ENCODE data around the gene F5.

F5 gene

DNA sequence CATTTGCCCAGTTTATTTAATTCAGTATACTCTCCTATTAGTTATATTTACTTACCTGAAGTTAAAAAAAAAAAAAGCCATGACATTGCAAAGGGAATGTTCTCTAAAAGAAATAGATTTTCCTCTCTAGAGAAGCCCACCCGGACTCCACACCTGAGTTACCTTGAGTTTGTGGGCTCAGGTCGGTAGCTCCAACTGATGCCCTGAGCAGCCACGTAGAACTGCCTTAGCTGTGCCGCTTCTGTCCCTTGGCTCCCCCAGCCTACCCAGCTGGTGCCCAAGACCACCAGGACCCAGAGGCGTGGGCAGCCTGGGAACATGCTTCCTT is 250 bp downstream of the F5 start:
- DNase-seq = no peak

DNA sequence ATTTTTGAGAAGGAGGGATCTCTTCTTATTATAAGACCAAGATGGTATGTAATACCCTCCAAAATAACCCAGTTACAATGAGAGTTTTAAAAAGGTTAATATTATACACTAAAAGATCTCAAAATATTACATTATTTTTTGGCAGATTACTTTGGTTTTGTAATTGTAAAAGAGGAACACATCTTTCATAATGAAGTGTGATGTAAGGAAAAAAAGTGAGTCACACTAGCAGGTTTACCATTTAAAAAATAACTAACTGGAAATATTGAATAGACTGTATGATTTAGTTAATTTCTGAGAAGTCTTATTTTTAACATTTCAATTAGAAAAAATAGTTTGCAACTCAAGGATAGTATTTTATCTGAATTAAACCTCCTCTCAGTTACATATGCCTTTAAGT is 1.1 kb downstream of the F5 start:
- DNase-seq = no peak

DNA sequence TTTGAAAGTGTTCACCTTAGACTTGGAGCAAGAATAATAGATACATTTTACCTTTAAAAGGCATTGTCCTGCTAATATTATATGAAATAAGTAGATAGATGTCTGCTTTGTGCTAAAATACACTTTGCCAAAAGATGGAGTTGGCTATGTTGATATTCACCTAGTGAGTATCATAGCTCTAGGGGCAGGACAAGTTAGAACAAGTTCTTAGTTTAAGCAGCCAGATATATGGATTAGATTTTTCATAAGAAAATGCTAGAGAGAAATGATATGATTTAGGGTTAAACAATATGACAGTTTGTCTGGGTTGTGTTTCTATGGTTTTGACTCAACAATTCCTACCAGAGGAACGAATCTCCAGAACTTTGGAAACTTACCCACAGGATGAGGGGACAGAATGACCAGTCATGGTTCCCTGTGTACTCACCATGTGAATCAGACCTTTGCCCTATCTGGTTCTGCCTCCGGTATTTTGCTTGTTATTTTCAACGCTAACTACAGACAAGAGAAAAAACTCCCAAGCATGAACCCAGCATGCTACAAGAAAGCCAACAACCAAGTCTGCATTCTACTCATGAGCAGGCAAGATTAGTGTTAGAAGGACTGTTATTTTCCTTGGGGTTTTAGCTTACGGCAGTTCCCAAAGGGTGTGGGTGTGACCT is 1.7 kb downstream of the F5 start:
- DNase-seq = peak; percentile 33

DNA sequence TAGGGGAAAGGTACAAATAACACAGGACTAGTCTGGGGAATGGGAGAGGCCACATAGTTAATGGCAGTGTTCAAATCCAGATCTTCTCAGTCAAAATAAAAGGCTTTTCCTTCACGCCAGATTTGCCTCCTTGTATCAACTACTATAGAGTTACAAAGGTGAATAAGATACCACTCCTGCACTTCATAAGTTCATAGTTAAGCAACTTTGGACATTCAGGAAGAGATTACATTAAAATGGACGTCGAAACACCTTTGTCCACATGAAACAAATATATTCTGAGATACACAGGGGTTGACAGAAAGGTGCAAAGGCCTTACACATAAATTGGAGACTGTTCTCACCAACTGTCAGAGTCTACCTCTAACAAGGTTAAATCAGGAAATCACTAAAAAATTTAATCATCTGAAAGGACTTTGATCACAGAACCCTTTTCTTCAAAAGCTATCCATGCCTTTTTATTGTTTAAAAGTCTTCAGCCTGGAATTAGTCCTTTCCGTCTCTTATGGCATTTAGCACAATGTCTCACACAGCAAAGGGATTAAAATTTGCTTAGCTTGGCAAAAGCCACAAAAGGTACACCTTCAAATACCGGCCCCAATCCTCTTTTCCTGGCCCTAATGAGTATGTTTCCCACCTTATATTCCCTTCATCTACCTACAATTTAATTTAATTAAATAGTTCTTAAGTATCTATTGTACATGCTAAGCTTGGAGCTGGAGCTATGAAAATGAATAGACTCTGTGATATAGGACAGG is 8.1 kb downstream of the F5 start:
- no peak for DNase-seq

DNA sequence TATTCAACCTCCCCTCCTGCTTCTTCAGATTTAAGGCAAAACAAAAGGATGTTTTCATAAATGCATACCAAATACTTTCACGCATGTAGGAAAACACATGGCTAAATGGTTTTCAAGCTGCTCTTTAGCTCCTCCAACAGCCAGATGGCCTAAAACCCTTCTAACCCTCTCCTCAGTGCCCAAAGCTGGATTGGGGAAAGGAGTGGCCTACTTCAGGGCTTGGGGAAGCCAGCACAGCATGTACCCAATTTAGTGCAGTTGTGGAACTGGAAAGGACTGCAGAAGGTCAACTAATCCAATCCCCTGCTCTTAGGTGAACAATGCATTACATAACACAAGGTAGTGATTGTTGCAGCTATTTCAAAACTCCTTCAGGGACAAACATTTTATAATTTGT is 9.3 kb downstream of the F5 start:
- no peak for DNase-seq

DNA sequence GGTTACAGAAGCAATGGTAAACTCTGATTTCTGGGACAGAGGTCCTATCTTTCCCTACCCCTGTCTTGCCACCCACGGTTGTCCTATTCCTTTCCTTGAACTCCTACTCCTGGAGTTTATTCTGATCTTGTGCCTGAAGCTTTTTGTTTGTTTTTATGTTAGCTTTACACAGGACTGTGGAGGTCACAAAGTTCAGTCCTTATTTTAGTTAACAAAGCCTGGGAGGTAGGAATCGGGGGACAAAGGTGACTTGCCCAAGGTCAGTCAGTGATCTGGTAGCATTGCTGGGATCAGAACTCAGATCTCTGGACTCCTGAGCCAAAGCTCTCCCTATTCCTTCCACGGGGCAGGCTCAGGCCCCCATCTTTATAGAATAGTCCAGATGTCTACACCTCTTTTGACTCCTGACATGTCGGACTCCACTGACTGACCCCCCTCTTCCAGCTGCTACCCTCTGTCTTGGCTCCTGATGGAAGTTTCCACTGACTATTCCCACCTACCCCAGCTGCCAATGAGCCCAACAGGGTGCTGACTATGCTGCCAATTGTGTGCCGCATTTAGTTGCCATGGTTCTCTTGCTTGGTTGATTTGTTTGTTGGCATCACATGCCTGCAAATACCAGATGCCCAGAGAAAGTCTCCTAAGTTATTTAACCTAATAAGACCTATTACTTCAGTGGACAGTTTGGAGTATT is 9.9 kb downstream of the F5 start:
- no peak for DNase-seq

DNA sequence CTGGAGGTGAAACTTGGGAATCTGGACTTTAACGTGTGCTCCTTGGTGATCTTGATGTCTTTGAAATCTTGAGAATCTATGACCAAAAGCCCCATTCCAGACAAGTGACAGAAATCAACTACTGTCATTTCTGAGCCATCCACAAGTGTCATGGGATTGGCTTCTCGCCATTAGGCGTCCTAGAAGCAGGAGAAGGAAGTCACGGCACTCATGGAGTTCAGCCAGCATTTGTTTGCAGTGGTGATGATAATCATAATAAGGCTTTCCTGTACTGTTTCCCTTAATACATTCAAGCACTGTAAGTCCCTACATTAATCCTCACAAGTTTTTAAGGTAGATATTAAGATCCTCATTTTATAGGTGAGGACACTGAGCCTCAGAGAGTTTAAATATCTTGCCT is 11.9 kb downstream of the F5 start:
- no peak for DNase-seq

DNA sequence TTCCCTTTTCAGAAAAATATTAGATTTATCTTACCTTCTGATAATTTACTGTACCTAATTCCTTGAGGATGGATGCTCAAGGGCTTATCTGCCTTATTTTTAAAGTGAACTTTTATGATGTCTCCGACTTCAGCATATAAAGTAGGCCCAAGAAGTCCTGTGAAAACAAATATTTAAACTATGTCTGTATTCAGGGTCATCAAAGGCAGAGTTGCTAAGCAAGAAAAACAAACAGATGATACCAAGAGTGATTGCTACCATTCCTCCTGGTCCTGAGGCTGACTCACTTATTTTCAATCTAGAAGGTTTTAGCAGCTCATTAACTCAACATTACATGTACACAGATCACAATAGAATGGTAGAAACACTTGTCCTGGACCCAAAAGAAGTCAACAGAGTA is 14.1 kb downstream of the F5 start:
- no peak for DNase-seq

DNA sequence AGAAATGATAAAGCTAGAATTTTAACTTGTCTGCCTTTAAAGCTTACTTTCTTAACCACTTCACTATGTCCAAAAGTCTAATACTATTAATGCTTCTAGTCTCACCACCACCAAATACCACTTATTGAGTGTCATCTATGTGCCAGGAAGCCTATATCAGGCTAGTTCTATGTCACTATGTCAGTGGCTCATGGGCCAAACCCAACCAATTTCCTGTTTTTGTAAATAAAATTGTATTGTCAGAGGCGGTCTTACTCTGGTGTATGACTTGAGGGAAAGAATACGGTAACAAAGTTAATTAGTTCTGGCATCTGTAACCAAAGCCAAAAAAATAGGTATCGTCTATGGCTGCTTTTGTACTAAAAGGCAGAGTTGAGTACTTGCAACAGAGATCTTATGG is 14.8 kb downstream of the F5 start:
- no peak for DNase-seq

DNA sequence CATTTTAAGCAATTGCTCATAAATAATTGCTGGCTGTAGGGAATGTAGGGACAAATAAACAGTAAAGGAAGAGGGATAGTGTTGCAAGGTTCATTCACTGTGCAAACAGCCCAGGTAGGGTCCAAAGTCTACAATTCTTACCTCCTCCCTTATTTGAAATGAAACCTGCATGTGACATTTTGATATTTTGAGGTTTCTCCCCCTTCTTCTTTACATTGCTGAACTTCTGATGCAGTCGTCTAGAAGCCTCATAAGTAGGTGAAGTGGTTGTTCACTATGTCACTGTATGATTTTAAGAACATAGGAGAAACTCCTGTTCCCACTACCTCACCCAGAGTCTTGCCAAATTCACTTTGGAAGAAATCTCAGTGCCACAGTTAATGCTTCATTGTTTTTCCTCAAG is 16.1 kb downstream of the F5 start:
- no peak for DNase-seq

DNA sequence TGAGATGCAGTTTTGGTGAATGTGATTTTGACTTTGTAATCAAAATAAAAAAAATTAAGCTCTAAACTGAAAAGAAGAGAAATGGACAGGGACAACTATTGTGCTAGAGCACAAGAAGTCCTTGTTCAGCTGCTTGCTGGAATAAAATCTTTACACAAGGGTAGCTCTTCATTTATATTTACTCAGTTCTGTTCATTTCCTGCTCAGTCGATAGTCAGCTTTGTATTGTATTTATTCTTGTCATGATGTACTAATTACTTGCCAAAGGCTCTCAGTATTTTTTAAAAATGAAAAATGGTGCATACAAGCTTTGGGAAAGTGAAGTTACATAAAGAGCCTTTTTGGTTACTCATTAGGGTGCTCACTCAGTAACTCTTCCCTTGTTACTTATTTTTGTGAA is 17.8 kb downstream of the F5 start:
- no peak for DNase-seq

DNA sequence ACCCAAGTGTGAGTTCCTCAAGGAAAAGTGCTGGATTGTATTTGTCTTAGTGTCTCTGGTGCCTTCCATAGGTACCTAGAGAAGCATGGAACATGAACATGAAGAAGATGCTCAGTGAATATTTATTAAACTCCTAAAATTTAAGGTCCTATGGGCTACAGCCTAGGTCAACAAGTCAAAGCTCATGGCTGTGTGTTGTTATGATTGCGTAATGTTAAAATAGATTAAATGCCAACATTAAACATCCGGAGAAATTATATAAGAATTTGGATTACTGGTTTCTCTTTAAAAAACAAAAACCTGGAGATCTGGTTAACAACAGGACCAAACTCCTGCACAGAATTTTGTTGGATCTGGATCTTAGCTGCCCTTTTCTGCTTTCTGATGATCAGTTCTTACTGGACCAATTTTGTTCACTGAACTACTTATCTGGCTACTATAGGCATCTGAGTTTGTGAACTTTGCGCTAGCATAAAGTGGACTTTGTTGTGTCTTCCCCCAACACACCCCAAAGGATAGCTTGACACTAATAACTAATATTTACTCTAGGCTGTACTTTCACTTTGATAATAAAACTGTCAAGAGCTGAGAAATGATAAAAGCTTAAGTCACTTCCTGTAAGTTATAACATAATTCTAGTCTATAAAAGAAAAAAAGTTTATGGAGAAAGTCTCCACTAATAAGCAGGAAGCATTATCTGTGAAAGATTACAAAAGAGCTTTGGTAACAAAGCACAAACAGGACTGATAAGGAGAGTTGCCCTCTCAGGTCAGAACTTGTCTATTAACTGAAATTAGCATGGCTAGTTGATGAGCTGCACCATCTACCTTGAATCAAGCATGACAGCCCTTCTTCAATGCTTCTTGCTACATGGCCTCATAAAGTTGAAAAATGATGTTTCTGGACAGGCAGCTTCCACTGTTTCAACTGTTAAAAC is 20.7 kb downstream of the F5 start:
- DNase-seq = no peak

DNA sequence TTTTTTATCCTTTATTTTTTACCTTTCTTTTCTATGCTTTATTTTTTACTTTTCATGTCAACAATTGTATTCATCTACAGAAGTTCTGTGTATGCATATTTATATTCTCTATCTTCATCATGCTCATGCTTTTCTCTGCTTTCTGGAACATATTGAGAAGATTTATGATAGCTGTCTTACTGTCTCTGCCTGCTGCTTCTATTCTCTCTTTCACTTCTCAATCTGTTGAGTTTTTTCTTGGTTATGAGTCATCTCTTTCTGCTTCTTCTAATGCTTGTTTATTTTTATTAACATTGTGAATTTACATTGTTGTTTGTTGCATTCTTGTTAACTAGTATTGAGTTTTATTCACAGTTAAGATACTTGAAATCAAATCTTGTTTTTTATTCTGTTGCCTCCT is 22.6 kb downstream of the F5 start:
- DNase-seq = no peak

DNA sequence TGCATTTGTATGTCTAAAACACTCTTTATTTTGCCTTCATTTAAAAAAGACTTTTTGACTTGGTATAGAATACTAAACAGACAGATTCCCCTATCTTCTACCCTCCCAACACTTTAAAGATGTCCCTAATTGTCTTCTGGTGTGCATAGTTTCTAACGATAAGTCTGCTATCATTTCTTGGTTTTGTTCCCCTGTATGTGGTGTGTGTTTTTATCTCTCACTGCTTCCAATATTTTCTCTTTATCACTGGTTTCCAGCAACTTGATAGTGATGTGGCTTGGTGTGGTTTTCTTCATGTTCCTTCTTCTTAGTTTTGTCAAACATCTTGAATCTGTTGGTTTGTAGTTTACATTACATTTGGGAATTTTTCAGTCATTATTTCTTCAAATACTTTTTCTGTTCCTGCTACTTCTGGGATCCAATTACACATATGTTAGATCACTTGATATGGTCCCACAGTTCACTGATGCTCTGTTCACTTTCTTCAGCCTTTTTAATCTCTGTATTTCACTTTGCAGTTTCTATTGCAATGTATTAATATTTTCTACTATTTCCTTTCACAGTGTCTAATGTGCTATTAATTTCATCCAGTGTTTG is 23.2 kb downstream of the F5 start:
- DNase-seq = peak; percentile 54

DNA sequence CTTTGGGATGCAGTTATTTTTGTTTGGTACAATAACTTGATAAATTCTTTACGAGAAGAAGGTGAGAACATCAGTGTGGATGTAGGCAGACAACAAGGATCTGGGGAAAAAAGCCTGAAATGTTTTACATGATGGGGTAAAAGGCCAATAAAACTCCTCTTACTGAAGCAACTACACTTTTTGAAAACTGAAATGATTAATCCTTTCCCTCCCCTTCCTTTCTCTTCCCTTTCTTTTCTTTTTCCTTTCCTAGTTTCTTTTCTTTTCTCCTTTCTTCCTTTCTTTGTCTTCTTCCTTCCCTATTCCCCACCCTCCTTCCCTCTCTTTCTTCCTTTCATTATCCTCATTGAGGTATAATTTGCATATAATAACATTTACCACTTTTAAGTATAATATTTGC is 24.6 kb downstream of the F5 start:
- no peak for DNase-seq

DNA sequence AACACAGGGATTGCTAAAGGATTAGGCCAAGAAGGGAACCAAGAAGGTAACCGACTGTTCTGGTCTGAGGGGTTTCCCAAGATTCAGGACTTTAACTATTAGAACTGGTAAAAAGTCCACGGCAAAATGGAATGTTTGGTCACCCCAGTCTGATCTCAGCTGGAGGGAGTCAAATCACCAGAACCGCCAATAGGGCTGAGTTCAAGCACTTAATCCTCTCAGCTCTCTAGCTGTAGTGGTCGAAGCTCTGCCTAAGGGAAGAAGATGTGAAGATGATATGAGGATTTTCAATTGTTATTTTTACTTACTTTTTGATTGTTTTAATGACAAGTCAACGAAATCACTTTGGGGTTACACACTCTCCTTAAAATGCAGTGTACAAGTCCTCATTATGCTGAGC is 29.1 kb downstream of the F5 start:
- DNase-seq = no peak

DNA sequence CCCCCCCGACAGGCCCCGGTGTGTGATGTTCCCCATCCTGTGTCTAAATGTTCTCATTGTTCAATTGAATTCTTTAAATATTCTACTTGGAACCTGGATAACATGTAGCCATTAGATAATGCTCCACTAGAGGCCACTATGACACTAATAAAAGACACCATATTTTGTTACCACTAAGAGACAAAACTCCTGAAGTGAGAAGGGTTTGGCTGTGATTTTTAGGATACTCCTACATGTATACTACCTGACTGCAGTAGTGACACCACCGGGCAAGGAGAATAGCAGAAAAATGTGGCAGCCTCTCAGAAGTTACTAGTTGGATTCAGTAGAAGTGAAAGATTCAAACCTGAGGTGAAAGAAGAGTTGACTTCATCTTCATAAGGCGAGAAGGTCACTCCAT is 36.0 kb downstream of the F5 start:
- peak; percentile 79 for DNase-seq

DNA sequence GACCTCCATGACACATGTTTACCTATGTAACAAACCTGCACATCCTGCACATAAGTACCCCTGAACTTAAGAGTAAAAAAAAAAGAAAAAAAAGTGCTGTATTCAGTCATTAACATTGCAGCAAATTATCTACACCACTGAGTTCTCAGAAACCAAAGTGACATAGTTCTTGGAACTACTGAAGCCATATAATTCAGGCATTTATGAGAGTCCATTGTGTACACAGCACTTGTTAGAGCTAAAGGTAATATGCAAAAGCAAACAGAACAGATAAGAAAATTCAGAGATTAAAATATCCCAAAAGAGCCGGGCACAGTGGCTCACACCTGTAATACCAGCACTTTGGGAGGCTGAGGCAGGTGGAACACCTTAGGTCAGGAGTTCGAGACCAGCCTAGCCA is 38.0 kb downstream of the F5 start:
- peak; percentile 21 for DNase-seq

DNA sequence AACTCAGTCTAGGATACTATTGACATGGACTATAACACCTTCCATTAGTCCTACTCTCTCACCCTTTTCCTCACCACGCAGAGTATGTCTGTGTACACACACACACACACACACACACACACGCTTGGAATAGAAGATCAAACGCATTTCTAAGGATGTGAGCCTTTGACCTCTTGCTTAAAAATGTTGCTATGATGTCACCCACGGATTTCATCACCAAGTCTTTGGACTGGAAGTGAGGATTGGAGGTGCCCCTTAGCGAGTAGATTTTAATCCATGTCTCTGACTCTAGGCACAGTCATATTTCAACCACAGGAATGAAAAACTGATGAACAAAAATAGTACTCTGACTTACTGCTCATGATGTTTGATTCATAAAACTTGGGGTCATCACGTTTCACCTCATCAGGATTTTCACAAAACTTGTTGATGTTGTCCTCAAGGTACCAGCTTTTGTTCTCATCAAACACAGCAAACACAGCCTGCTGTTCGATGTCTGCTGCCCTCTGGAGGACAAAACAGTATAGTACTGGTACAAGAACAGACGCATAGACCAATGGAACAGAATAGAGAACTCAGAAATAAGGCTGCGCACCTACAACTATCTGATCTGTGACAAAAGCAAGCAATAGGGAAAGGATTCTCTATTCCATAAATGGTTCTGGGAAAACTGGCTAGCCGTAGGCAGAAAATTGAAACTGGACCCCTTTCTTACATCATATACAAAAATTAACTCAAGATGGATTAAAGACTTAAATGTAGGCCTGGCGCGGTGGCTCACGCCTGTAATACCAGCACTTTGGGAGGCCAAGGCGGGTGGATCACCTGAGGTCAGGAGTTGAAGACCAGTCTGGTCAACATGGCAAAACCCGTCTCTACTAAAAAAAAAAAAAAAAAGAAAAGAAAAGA is 39.9 kb downstream of the F5 start:
- peak; percentile 86 for DNase-seq

DNA sequence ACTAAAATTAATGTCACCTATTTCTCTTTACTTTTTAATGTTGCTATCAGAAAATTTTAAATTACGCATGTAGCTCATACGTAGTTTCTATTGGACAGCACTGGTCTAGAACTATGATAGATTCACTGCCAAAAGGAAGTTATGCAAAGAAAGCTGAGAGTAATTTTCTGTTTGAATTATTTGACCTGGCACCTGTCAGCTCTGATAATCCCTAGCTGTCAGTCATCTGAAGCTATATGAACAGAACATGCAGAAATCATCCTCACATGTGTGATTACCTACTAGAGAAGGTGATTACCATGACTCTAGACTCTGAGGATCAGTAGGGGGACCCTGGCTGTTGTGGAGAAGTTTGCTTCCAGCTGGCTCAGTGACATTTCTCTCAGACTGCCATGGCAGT is 40.8 kb downstream of the F5 start:
- DNase-seq = no peak

DNA sequence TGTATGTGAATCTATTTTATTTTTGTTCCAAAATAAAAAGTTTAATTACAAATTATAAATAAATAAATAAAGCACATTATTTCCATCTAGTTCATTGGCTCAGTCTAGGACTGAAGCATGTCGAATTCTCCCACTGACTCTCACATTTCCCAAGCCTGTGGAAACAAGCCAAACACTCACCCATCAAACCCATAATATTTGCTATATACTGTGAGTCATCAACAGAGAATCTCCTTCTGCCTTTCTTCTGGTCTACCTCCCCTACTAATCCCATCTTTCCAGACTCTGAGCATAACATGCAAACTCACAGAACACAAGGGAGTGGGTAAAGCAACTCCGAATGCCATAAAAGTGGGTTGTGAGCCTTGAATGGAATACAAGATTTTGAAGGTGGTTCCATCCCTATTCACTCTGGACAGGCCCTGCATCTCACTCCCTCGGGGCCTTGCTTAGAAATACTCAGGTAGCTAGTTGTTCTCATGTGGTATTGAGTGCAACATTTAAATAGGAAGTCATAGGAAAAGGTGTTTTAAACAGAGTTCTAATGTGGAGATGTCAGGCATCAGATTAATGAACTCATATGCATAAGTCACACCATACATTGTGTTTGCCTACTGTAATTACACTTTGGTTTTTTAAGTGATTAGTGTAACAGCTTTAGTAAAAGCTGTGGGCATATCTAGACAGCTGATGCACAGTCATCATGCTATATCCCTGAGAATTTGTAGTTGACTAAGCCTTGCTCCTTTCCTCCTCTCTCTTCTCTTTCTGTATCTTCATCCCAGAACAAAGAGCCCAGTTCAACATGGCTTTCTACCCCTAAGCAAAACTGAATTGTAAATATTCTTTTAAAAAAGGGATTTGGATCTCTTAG is 47.0 kb downstream of the F5 start:
- no peak for DNase-seq
